Limb (tissue), 2 donors: Measurements from ENCODE around the gene CHST2.
A peak's percentile ranks its signal among the peaks of the same experiment; 100 is the strongest.

Source experiments
- DNase-seq, 2 donors: peaks; one replicate each; pipeline ENCODE4 v3.0.0-alpha.2; 2016; ENCODE audit errors: extremely low spot score in 2 of 2

CHST2 gene

DNA sequence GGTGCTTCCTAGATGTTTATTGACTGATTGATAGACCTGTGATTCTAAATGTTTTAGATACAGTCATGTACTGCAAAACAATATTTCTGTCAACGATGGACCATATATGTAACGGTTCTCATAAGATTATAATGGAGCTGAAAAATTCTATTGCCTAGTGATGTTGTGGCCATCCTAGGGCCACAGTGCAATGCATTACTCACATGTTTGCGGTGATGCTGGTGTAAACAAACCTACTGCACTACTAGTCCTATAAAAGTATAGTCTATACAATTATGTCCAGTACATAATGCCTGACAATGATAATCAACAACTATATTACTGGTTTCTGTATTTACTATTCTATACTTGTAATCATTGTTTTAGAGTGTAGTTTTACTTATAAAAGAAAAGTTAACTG lies 46.8 kb downstream of the CHST2 start:
- DNase-seq = no peak

DNA sequence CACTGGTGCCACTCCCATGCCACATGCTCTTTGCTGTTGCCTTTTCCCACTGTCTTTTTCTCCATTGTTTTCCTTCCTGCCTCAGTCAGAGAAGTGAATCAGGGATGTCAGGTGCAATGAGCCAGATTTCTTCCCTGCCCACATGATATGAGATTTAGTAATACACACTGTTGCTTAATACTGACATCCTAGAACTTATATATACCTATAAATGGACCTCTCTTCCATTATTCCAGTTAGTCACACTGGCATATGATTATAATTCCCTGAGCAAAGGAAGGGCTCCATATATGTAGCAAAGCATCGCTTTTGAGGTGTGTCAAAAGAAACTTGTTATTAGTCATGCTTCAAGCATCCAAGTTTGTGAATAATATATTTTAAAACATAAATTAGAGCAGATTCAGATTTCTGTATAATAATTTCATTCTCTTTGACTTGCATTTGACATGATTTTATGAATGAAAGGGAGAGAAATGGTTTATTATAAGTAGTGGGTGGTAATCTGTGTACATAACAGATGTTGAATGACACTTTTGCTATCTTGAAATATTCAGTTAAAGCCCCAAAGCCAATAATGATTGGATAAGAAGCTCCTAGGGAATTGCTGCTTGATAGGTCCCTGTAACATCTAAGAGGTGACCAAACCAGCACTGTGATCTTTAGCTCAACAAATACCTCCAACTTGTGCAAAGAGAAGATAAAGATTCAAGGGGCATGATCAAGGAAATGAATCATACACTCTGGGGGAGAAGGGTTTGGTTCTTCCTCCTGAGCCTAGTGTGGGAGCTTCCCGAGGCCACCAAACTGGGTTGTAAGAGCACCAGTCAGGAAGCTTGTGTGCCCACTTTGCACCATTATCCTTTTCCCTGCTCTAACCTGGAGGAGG lies 48.6 kb downstream of the CHST2 start:
- no peak for DNase-seq

DNA sequence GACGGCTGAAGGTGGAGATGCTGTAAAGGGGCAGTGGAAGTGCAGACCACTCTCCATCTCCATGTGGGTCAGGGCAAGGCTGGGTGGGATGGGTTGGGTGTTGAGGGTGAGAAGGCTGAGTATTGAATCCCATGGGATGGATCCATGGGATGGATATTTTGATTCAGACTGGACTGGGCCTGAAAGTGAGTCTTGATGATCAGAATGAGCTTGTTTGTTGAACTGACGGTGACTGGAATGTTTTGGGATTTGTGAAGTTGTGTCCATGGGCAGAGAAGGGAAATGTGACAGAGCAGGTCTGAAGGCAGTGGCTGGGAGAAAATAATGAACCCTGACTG lies 49.3 kb downstream of the CHST2 start:
- no peak for DNase-seq

DNA sequence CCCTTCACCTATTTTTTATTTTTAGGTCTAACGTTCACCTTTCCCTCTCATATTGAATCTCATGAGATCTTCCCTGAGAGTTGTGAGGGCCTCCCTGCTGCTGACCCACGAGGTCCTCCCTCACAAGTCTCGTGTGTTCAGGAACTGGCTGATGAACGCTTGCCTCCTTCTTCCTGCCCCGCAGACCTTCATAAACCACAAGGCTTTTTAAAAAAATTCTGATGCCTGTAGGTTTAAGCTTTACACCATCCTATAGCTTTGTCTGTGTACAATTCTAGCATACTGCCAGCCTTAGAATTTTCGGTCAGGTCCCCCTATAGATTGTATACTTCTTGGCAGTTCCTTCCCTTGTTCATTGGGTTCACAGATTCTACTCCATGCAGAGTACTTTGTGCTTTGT lies 50.5 kb downstream of the CHST2 start:
- DNase-seq = no peak

DNA sequence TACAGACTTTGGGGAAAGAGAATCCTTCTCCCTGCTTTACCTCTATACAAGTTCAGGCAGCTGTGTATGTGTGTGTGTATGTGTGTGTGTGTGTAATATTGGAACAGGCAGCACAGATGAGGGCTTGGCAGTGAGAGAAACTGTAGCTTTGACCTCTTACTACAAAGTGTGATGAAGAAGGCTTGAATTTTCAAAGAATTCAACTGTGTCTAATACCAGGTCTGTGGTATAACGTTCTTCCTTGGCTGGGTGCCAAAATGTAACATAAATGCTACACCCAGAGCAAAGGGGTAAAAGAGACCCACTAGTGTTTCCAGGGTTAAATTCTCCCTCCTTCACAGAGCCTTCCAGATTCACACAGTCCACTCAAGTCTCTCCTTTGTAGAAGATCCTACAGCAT lies 51.1 kb downstream of the CHST2 start:
- DNase-seq = no peak

DNA sequence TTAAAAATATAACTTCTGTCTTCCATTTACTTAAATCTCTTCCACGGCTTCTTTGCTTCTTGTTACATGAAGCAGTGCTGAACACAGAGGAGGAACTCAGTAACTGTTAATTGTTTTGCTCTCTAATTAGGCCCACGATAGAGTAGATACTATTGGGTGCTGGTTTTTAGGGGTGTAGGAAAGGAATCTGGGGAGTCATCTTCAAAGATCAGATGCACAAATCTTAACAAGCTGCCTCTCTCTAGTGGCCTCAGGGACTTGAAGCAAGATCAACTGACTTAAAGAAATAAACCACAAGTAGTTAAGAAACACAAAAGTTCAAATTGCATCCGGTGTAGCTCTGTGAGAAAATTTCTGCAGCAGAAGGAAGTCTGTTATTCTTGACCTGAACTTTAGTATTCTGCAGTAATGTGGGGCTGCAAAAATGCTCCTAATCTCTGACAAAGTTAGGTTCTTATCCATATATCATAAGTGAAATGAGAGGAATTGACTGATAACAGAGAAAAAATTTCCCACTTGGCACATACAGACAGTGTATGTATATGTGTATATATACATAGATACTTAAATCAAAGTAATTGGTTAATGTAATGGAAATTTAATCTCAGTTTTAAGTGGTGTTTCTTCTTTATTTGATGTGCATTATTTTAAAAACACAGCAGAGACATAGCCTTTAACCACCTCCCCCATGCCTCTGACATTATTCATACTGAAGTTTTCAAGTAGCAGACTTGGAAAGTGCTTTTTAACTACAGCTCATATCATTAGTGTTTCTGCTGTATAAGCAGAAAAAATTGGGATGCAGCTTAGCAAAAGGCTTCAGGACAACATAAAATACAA lies 51.8 kb downstream of the CHST2 start:
- peak in 1 of 2 donors; percentile 21 for DNase-seq

DNA sequence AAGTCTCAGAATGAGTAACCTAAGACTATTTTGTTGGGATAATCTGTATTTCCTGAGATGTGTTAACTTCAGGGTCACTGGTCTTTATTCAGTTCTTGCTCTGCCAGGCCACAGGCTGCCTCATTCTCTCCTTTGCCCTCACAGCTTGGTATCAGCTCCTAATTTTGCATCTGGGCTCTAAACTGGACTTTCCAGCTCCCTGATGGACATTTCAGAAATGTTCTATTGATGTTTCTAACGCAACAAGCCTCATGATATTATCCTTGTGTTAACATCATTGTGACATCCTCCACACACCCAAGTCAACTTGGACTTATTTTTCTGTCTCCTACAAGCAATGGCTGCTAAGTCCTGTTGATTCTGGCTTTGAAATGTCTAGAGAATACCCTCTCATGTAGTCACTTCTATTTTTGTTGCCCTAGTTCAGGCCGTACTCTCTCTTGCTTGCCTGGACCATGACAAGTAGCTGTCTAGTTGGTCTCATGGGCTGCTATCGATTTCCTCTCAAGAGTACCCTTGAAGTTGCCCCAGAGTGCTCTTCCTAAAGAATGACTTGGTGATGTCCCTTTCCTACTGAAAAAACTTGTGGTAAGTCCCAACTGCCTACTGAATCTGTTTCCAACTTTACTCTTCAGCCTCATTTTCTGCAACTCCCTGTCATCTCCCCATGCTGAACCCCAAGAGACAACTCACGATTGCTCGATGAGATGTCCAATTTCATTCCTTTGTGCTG lies 52.7 kb downstream of the CHST2 start:
- no peak for DNase-seq

DNA sequence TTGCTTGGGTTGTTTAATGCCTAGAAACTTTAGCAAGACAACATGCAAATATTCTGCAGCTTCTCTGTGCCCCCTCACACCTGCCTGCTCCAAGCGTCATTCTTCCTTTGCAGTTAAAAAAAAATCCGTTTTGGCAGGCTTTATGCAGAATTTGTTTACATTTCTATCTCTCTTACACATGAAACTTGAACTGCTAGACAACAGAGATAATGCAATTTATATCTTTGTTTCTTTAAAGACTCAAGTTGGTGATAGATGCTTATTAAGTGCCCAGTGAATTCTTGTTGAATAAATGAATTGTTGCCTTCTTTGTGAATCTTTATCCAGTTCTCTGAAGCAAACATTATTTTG lies 53.2 kb downstream of the CHST2 start:
- DNase-seq = no peak

DNA sequence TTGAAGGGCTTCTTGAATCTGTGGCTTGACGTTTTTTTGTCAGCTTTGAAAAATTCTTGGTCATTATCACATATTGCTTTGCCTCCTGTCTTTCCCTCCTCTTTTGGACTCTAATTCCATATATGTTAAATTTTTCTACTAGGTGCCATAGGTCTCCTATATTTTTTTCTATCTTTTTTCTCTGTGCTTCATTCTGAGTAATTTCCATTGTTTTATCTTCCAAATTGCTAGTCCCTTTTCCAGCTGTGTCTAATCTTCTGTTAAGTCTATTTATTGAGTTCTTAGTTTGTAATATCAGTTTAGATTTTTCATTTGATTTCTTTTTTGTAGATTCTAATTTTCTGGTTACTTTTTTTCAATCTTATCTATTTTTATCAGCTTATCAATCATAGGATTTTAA lies 53.7 kb downstream of the CHST2 start:
- no peak for DNase-seq
